Astrocyte (in vitro differentiated cells and primary cell): ENCODE data around the gene RGS4.

ENCODE experiments used
- EZH2 ChIP-seq: IDR thresholded peaks from 2 replicates; pipeline ENCODE4 v1.6.1; 2012; ENCODE audit warnings: mild to moderate bottlenecking, low read length, inconsistent platforms; ENCODE audit not compliant: insufficient read depth
- TF ChIP-seq, protein P1 (sequence below): IDR thresholded peaks from 2 replicates; pipeline ENCODE4 v1.5.1; 2011; ENCODE audit warnings: low read depth, mild to moderate bottlenecking, inconsistent platforms, low read length, moderate library complexity; ENCODE audit not compliant: insufficient read depth

DNA sequence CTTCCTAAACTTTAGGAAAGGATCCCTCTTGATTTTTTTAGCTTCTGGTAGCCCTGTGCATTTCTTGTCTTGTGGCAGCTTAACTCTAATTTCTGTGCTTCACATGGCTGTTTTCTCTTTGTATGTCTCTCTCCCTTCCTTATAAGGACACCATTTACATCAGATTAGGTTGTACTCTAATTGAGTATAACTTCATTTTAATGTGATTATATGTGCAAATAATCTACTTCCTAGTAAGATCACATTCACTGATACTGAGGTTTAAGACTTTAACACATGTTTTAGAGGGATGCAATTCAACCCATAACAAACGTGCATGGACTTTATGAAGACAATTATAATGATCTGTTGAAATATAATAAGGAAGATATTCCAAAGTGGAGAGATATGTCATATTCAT, 46.7 kb downstream of the RGS4 start:
- TF ChIP-seq, protein P1, sequence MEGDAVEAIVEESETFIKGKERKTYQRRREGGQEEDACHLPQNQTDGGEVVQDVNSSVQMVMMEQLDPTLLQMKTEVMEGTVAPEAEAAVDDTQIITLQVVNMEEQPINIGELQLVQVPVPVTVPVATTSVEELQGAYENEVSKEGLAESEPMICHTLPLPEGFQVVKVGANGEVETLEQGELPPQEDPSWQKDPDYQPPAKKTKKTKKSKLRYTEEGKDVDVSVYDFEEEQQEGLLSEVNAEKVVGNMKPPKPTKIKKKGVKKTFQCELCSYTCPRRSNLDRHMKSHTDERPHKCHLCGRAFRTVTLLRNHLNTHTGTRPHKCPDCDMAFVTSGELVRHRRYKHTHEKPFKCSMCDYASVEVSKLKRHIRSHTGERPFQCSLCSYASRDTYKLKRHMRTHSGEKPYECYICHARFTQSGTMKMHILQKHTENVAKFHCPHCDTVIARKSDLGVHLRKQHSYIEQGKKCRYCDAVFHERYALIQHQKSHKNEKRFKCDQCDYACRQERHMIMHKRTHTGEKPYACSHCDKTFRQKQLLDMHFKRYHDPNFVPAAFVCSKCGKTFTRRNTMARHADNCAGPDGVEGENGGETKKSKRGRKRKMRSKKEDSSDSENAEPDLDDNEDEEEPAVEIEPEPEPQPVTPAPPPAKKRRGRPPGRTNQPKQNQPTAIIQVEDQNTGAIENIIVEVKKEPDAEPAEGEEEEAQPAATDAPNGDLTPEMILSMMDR, result no peak
- TF ChIP-seq EZH2, result no peak
